HPDE6-E6E7 (cell line): ENCODE results near the gene SYNPO2.
A peak's percentile ranks its signal among the peaks of the same experiment; 100 is the strongest.
"Not testable (repeated sequence)": the region's sequence is repeated elsewhere in the genome, so short reads cannot be mapped to it uniquely, and the experiment has no call there.

Source experiments
- DNase-seq: peaks from one replicate; pipeline ENCODE4 v3.0.0; 2011; ENCODE audit warnings: missing footprints; ENCODE audit errors: extremely low spot score

SYNPO2 gene

DNA sequence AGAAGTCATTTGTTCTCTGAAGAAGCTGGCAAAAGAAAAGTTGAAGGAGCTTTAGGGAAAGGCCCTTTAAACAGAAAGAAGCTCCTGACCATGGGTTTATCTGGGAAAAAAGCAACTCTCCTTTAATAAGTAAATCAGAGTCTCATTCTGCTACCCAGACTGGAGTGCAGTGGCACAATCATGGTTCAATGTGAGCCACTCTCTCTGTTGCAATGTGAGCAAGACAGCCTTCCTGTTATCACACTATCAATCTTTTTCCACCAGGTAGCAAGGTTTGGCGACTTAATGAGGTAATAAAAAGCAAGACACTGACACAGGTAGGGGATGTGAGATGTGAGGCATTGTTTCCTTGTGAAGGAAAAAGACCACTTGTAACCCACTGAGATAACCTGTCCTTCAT, 111.3 kb downstream of the SYNPO2 start:
- no peak for DNase-seq

DNA sequence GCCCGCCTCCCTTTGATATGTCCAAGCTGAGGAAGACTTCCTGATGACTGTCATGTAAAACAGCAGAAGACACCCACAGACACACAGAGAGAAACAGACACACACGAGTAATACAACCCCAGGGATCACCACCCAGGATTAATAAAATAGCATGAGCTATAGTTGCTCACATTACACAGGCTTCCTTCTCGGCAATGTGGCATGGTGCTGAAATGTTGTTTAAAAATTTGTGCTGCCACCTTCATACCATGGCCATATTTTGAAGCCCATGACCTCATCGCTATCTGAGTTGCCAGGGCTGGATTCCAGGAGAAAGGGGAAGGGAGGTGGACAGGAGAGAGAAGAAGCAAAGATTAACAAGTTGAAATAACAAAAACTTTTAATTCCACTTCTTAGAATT, 111.7 kb downstream of the SYNPO2 start:
- no peak for DNase-seq

DNA sequence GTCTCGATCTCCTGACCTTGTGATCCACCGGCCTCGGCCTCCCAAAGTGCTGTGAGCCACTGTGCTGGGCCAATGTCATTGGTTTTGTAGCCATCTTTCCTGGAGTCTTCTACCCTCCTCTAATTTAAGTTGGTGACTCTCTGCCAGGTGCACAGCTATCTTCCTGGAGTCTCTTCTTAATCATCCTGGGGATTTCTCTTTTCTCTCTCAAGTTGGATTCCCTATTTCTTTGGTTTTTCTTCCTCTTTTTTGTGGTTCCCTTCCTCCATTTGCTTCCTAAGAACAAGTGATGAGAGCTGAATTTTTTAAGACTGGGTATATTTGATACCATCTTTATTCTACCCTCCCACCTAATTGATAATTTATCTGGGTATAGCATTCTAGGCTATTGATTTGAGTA, 113.8 kb downstream of the SYNPO2 start:
- DNase-seq: no peak

DNA sequence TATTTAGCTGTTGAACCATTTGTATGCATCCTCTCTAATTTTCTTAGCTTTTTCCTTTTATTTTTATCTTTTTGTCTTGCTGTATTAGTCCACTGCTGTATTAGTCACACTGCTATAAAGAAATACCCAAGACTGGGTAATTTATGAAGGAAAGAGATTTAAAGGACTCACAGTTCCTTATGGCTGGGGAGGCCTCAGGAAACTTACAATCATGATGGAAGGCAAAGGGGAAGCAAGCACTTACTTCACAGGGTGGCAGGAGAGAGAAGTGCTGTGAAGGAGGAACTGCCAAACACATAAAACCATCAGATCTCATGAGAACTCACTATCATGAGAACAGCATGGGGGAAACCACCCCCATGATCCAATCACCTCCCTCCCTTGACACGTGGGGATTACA, 114.3 kb downstream of the SYNPO2 start:
- not testable (repeated sequence) for DNase-seq

DNA sequence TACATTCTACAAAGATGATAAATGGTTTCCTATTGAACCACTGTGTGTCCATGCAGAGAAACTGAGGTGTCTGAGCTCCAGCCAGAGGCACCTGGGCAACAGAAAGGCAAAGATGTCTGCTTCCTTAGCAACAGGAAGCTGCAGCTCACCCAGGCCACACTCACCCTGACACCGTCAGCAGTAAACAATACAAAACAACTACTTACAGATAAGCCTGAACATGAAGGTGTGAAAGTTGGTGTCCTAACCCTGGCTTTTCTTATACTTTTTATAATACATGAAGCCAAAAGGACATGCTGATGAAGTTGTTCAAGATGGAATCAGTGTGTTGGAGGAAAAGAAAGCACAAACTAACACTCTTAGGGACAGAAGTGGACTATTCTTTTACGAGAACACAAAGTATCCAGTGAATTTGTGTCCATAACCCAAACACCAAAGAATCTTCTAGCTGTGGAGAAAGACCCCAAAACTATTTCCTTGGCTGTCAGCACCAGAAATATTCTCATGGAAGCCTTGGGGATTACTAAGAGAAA, 117.3 kb downstream of the SYNPO2 start:
- DNase-seq: no peak

DNA sequence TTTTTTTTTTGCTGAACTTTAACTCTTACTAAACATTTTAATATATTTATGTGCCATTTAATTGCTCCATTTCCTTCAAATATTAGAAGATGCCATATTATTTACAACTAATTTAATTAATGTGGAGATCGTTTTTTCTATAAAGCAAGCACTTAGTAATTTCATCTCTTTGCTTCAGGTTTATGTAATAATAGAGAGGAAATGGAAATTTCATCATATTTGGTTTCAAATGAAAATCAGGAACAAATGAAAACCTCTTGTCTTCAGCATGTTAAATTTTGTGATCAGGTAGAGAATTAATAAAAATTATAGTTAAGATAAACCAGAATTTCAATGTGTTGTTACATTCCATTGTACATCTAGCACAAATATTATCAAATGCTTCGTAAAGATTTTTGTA, 120.1 kb downstream of the SYNPO2 start:
- no peak for DNase-seq

DNA sequence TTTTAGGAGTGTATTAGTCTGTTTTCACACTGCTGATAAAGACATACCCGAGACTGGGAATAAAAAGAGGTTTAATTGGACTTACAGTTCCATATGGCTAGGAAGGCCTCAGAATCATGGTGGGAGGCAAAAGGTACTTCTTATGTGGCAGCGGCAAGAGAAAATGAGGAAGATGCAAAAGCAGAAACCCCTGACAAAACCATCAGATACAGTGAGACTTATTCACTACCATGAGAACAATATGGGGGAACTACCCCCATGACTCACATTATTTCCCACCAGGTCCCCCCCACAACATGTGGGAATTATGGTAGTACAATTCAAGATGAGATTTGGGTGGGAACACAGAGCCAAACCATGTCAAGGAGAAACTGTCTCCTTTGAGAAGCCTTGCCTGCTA, 121.6 kb downstream of the SYNPO2 start:
- not testable (repeated sequence) for DNase-seq

DNA sequence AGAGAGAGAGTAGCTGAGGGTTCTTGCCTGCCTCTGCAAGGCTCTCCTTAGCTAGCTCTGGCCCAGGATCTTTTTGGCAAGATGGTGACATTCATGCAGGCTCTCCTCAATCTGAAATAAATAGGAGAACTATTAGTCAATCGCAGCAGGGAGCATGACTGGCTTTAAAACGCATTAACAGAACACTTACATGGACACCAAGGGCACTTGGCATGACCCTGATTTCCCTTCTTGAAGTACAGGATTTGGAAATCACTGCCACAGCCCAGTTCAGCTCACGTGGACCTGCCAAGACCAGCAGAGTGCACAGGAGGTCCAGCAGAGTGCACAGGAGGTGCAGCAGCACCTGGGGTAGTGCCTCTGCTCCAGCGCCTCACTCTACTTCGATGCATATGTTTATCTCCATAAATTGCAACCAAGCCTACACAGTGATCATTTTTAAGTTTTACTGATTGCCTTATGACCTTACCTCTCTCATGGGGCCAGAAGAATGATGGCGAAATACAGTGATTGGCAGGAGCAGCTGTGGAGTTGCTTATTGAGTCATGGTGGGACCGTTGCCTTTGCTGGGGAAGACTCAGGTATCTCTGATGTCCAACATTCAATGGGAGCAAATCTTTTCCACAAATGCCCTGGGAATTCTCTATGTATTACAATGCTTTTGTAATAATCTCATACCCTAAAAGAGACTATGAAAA, 122.4 kb downstream of the SYNPO2 start:
- DNase-seq: no peak

DNA sequence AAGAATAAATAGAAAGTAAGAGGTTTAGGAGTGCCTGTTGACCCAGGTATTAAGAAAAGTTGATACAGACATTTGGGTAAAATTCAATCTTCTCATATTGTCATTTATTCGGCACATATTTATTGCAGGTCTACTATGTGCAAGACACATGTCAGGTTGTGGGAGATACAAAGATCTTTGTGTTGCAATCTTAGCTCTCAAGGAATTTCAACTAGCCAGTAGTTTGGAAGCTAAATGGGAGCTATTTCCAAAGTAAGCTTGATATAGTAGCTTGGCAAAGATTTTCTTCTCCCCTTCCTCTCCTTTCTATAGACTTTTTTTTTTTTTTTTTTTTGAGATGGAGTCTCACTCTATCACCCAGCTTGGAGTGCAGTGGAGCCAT, 122.9 kb downstream of the SYNPO2 start:
- DNase-seq: no peak

DNA sequence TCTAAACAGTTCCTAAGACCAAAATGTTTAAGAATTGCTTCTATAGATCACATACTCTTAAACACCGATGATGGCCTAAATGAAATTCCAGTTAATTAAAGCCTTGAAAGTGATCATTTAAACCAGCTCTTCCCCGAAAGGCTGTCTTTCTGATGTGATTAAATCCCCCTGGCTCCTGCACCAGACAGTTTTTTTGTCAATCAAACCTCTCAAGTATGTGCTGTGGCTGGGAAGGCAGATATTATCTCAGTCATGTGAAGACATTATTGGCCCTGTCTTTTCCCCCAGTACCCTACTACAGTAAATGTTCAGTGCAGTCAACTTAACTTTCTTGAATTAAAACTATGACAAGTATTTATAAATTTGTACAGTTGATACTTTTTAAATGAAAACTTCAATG, 126.0 kb downstream of the SYNPO2 start:
- DNase-seq: no peak

DNA sequence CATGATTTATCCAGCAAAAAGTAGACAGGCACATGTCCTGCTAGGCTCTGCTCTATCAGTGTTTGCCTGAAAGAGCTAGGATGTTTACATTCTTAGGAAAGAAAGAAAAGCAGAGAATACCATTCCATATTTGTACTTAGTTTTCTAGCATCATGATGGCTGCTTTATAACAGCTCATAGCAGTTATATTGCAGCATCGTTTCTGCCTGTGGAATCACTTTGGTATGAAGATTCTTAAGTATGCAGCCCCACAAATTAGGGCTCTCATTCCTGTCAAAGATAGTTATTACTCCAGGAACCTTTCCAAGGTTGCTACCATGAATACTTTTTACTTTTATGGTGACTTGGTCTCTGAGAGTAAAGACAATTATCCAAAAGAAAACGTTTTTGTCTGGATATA, 128.0 kb downstream of the SYNPO2 start:
- DNase-seq: no peak

DNA sequence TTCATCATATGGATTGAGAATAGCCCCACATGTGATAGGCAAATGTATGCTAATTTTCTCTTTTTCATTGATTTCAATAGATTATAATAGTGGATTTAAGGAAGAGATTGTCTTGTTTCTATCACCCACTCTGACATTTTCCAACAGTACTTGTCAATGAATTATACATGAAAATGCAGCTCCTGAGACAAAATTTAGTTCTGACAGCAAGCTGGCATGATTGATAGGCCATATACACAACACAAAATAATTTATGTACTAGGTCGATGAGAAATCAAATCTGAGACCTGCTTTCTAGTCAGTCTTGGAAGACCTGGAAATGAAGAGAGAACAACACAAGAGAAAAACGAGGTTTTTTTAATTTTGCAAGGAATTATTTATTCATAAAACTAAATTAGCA, 129.0 kb downstream of the SYNPO2 start:
- no peak for DNase-seq

DNA sequence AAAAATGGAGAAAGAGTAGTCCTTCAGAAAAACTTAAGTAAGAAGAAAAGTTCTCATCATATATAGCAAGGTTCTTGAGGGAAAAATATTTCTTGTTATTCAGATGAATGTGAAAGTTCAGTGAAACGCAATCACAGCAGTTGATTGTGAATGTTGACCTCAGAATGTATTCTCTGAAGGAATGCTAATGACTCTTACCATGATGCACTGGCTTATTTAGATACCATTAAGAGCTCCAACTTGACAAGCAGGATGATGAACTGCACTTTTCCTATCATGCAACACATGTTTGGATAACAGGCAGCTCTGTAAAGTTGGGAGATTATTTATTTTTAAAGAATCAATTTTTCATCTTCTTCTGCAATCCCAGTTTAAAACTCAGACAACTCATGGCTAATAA, 131.5 kb downstream of the SYNPO2 start:
- DNase-seq: no peak

DNA sequence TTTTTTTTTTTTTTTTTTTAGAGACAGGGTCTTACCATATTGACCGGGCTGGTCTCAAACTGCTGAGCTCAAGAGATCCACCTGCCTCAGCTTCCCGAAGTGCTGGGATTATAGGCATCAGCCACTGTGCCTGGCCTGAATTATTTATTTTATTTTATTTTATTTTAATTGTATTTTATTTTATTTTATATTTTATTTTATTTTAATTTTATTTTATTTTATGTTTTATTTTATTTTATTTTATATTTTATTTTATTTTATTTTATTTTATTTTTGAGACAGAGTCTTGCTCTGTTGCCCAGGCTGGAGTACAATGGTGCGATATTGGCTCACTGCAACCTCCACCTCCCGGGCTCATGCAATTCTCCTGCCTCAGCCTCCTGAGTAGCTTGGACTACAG, 133.9 kb downstream of the SYNPO2 start:
- not testable (repeated sequence) for DNase-seq

DNA sequence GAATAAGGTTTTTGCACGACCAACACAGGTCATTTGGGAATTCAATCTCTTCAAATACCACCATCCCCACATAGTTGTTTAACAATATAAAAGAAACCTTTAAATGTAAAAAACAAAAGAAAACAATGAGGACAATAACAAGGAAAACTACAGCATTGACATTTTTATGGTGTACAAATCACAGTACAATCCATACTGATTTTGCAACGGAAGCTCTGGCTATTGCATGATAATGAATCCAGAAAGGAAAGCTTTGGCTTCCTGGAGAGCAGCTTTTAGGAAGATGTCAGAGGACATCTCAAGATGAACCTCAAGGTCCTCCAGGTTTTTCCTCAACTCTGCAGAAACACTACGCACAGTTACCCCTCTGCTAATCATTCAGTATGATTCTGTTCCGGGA, 135.4 kb downstream of the SYNPO2 start:
- no peak for DNase-seq

DNA sequence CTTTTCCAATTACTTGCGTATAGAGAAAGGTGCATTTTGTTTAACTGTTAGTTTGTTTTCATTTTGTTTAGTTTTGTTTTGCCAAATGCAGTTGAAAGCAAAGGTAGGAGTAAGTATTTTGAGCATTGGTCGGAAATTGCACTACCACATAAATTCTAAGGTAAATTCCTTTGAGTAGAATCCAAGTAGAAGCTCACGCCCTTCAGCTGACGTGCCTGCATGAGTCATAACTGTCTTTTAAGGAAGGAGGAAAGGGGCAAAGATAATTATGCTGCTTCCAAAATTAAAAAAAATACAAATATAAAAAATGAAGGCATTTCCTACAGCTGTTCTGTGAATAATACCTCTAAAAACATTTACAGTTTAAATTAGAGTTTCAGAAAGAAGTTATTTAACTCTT, 136.8 kb downstream of the SYNPO2 start:
- peak; percentile 27 for DNase-seq

DNA sequence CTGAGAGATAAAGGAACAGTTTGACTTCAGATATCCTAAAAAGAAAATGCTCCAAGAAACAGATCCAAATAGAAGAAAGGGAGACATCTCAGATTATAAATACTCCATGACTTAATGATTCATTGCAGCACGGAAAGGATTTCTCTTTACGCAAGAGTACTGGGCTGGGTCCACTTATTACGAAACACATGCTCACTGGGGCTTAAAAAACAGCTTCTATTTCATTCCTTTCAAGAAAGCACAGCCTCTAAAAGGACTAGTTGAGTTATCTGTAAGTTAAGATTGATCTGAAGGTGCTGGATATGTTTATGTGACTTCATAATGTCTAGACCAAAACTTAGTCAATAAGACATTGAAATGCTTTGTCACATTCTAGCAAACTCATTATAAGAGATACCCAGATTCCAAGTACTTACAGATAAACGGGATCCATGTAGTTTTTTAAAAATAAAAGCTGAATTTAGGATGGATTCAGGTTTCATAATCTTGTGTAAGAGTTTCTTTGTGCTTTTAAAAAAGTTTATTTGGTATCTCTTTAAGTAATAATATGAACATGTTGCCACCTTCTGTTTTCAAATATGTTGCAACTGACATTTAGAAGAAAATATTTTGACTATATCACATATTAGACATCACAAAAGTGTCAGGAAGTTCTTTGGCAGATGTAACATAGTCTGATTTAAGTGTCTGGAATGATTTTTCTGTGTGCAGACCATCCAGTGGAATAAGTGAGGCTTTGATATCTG, 137.4 kb downstream of the SYNPO2 start:
- DNase-seq: peak; percentile 42

DNA sequence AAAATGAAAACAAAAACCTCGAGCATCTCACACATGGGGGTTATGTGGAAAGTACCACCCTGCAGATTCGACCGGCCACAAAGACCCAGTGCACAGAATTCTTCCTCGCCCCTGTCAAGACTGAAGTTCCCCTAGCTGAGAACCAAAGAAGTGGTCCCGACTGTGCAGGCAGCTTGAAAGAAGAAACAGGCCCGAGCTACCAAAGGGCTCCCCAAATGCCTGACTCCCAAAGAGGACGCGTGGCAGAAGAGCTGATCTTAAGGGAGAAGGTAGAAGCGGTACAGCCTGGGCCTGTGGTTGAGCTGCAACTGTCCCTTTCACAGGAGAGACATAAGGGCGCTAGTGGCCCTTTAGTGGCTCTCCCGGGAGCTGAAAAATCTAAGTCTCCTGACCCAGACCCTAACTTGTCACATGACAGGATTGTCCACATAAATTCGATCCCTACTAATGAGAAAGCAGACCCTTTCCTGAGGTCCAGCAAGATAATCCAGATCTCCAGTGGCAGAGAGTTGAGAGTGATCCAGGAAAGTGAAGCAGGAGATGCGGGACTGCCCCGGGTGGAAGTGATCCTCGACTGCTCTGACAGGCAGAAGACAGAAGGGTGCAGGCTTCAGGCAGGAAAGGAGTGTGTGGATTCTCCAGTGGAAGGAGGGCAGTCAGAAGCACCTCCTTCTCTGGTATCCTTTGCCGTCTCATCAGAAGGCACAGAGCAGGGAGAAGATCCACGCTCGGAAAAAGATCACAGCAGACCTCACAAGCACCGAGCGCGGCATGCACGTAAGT, 138.2 kb downstream of the SYNPO2 start:
- DNase-seq: no peak

DNA sequence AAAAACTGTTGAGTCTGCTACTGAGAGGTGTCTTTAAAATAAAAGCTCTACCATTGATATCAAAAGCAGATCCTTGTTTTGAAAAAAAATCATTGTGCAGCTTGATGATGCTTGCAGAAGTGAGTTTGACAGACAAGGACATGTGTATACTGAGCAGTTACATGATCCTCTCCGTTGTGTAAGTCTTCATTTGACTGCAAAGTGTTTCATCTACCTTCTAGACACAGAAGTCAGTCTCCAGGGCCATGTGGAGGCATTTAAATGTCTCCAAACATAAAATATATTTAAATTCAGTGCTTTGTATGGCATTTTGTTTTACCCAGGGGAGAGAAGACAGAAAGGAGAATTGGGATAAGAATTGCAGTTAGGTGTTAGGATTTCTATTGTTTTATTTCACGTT, 139.2 kb downstream of the SYNPO2 start:
- no peak for DNase-seq

DNA sequence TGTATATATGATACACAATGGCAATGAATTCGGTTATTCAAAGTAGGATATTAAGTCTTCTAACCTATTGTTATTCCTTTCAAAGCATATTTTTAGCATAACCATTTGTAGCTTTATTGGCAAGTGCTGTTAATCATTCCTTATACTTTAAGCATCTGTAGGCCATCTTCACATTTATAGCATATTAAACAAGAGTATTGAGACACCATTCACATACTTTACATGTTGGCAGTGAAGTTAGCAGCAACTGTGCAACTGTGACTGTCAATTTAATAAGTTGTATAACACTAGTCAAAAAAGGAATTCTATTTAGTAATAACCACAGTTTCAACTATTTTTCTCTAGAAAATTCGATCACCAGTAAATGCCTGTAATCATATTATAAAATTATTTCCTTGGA, 139.6 kb downstream of the SYNPO2 start:
- no peak for DNase-seq

DNA sequence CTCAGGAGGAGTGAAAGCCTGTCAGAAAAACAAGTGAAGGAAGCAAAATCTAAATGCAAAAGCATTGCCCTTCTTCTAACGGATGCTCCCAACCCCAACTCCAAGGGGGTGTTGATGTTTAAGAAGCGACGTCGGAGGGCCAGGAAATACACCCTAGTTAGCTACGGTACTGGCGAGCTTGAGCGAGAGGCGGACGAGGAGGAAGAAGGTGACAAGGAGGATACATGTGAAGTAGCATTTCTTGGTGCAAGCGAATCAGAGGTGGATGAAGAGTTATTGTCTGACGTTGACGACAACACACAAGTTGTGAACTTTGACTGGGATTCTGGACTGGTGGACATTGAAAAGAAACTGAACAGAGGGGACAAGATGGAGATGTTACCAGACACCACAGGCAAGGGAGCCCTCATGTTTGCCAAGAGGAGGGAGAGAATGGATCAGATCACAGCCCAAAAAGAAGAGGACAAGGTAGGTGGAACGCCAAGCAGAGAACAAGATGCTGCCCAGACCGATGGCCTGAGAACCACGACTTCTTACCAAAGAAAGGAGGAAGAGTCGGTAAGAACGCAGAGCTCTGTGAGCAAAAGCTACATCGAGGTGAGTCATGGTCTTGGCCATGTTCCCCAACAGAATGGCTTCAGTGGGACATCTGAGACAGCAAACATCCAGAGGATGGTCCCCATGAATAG, 141.3 kb downstream of the SYNPO2 start:
- DNase-seq: no peak

DNA sequence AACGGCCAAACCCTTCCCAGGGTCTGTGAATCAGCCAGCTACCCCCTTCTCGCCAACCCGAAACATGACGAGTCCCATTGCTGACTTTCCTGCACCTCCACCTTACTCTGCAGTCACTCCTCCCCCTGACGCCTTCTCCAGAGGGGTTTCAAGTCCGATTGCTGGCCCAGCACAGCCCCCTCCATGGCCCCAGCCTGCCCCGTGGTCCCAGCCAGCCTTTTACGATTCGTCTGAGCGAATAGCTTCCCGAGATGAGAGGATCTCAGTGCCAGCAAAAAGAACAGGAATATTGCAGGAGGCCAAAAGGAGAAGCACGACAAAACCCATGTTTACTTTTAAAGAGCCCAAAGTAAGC, 141.9 kb downstream of the SYNPO2 start:
- DNase-seq: no peak
